Heart right ventricle (tissue), 16 donors: ENCODE results near the gene ZNF276. TPM values are rescaled to one million over a fixed set of nuclear protein-coding genes. Genes with fewer than 3 reads are reported as not detected.

ENCODE experiments used
- ATAC-seq, 8 donors: fragments of 200-7000 bp; cut with Tn5 transposase; one replicate each; pipeline ENCODE4 v1.9.1; 2020; ENCODE audit warnings: mild to moderate bottlenecking in 8 of 8, moderate library complexity in 8 of 8, moderate number of reproducible peaks in 1 of 8
- DNase-seq, 2 donors: peaks; one replicate each; pipeline ENCODE4 v3.0.0-alpha.2; 2020
- H3K27ac ChIP-seq, 10 donors: fragments of 200-600 bp; sonication (generic) in 2 of 10; one replicate each; pipeline versions ENCODE4 v1.5.0 to v1.8.0; 2020 to 2022; ENCODE audit warnings: mild to moderate bottlenecking in 3 of 10
- H3K27me3 ChIP-seq, 7 donors: fragments of 200-600 bp; one replicate each; pipeline ENCODE4 v1.8.0; 2021 to 2022; ENCODE audit warnings: mild to moderate bottlenecking in 2 of 7
- H3K36me3 ChIP-seq, 9 donors: fragments of 200-600 bp; sonication (generic) in 1 of 9; one replicate each; pipeline versions ENCODE4 v1.5.0 to v1.8.0; 2020 to 2022; ENCODE audit warnings: mild to moderate bottlenecking in 2 of 9
- H3K4me1 ChIP-seq, 9 donors: fragments of 200-600 bp; sonication (generic) in 1 of 9; one replicate each; pipeline versions ENCODE4 v1.5.0 to v1.8.0; 2020 to 2022; ENCODE audit warnings: mild to moderate bottlenecking in 4 of 9
- H3K4me3 ChIP-seq, 10 donors: fragments of 200-600 bp; sonication (generic) in 2 of 10; one replicate each; pipeline versions ENCODE4 v1.5.0 to v1.8.0; 2020 to 2022; ENCODE audit warnings: mild to moderate bottlenecking in 7 of 10, moderate library complexity in 2 of 10
- H3K9me3 ChIP-seq, 11 donors: fragments of 200-600 bp in 10 of 11; sonication (generic) in 2 of 11; one replicate each; pipeline versions ENCODE4 v1.5.0 to v1.8.0; 2013 to 2022; ENCODE audit warnings: mild to moderate bottlenecking in 2 of 11, control low read depth in 1 of 11, moderate library complexity in 1 of 11
- CTCF ChIP-seq, 9 donors: fragments of 200-600 bp; sonication (generic) in 2 of 9; IDR thresholded peaks; one replicate each; pipeline versions ENCODE4 v1.5.0 to v1.8.0; 2021 to 2022; ENCODE audit warnings: antibody characterized with exemption in 9 of 9, mild to moderate bottlenecking in 5 of 9, moderate library complexity in 1 of 9
- WGBS, 2 donors: extraction: QIAGEN DNeasy Blood & Tissue Kit; methylation state at CpG; one replicate each; pipeline ENCODE4 v1.1.7; 2013; ENCODE audit warnings: inconsistent platforms in 1 of 2; 5-methylcytosine and 5-hydroxymethylcytosine counted together
- intact Hi-C, 10 donors: fragments of 100-400 bp; cut with DNase I; formaldehyde crosslinking; loops; one replicate each; pipeline versions ENCODE4 v1.11.1 to v1.14.2; 2022
- polyA plus RNA-seq, 2 donors: library from polyadenylated mRNA; stranded (reverse); fragments of 200-250 nt; gene quantifications; one replicate each; pipeline ENCODE4 v1.2.3, GENCODE V29; 2013
- total RNA-seq, 10 donors: library from RNA; stranded (reverse); fragmentation: NEBNext Ultra II Directional in 3 of 10; extraction: Animal tissue kit (Norgen Biotek cat#: 25700) in 3 of 10; gene quantifications; one replicate each; pipeline versions ENCODE4 v1.2.1 to v1.2.4, GENCODE V29; 2021 to 2023
- donor health status: Arrhythmogenic right ventricular cardiomyopathy.
- donor health status: ischemic (EF 13 %, LVEDD 7.1; RV severe dilation, severe dysfunction).
- donor health status: healthy with polysubstance abuse.
- donor health status: DM: no; HTN: yes; CAD: no.
- donor health status: DM: no; HTN: no; CAD: no.
- donor health status: ischemic (EF 25% LVEDD 6.9; RV normal size, moderate dysfunction).
- donor health status: ischemic (EF 25% LVEDD 5.7; RV mildly dilated, moderate dysfunction).
- donor health status: healthy.
- donor health status: DM: yes; HTN: yes; CAD: no.
- donor health status: Ischemic cardiomyopathy.
- donor health status: ischemic (EF 35%, LVEDD 5.7; RV mildly dilated, moderate dysfunction).
- donor health status: nonischemic (EF 11% LVEDD 7.7; RV severe dilation, severe dysfunction).
- donor health status: DM: yes; HTN: yes; CAD: no.
- donor health status: PGD.
- donor health status: ischemic (EF 29% LVEDD 5.4; RV normal size, mild dysfunction).
- donor health status: nonischemic (EF 23%, LVEDD 6.1; RV moderate dilation, normal function).

ZNF276 gene
- total and polyA plus RNA-seq, 12 donors: 8.2 to 29.3 (median 12.8) TPM

DNA sequence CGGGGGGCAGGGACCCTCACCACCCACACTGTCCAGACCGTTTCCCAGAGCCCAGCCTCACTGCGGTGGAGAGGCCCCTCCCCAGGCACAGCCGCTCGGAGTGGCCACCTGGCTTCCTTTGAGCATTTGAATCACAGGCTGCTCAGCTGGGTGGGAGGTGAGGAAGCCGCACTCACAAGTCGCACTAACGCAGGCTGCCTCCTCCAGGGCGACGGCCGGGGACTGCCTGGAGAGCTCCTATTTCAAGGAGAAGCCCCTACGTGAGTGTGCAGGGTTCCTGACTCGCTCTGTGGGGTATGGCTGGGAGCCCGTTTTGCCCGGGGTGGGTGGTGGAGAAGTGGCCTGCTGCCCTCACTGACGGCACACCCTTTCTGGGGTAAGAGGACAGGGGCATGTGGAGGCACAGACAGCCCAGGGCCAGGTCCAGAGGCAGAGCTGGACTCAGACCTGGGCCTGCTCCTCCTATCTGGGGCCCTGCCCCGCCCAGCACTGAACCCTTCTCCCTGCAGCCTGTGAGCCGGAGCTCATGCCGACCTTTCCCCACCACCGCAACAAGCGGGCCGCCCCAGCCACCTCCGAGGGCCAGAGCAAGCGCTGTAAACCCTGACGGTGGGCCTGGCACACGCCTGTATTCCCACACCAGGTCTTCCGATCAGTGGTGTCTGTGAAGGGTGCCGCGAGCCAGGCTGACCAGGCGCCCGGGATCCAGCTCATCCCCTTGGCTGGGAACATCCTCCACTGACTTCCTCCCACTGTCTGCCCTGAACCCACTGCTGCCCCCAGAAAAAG lies 26.1 kb upstream of the ZNF276 start:
- Histone ChIP-seq H3K27me3 (no peaks in the 10 kb centered on the region), H3K9me3 (no peaks in the 10 kb centered on the region), H3K27ac (no peak overlapping the region), H3K36me3 (peaks cover 0 to 76% (median 10%) of the 10 kb centered on the region in 9 donors), H3K4me3 (no peak overlapping the region), H3K4me1 (peaks cover 2 to 17% (median 9%) of the 10 kb centered on the region in 9 donors)
- intact Hi-C loops: no loop called here
- DNase-seq (no peak), ATAC-seq (no peak)
- TF ChIP-seq CTCF (IDR thresholded peaks at IDR 0.05): no peak
- WGBS, 2 donors: 91 to 92% methylated on average over 31 of the region's 31 CpGs

DNA sequence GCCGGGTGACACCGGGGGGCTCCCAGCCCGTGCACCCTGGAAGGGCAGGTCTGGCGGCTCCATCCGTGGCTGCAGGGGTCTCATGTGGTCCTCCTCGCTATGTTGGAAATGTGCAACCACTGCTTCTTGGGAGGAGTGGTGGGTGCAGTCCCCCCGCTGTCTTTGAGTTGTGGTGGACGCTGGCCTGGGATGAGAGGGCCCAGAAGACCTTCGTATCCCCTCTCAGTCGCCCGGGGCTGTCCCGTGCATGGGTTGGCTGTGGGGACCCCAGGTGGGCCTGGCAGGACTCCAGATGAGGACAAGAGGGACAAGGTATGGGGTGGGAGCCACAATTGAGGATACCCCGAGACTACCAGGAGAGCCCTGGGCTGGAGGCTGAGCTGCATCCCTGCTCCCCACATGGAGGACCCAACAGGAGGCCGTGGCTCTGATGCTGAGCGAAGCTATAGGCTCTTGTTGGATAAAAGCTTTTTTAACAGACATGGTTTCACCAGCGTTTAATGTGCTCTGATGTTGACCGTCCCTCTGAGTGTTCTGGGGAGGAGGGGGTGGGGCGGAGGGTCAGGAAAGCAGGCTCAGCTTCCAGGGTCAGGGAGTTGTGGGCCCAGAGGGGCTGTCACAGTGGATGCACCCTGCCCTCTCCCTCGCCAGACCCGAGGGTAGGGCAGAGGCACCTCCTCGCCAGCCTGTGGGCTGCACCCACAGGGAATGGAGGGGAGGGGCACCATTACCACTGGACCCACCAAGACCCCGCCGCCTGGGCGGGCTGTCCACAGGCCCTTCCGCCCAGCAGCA lies 25.3 kb upstream of the ZNF276 start:
- Histone ChIP-seq H3K27ac (no peak overlapping the region), H3K9me3 (no peaks in the 10 kb centered on the region), H3K4me3 (no peak overlapping the region), H3K27me3 (no peaks in the 10 kb centered on the region), H3K36me3 (peaks cover 0 to 70% (median 10%) of the 10 kb centered on the region in 9 donors), H3K4me1 (peaks cover 9 to 25% (median 17%) of the 10 kb centered on the region in 9 donors)
- intact Hi-C loops: no loop called here
- WGBS, 2 donors: 85 to 86% methylated on average over 25 of the region's 25 CpGs
- no peak for TF ChIP-seq CTCF (IDR thresholded peaks at IDR 0.05)
- ATAC-seq (no peak), DNase-seq (no peak)

GRCh38 chr16:89696670-89697128 lies 24.6 kb upstream of the ZNF276 start:
- intact Hi-C loops: no loop called here
- Histone ChIP-seq H3K27ac (no peak overlapping the region), H3K4me3 (no peak overlapping the region), H3K36me3 (peaks cover 0 to 64% (median 8%) of the 10 kb centered on the region in 9 donors), H3K9me3 (no peaks in the 10 kb centered on the region), H3K27me3 (no peaks in the 10 kb centered on the region), H3K4me1 (peaks cover 10 to 27% (median 20%) of the 10 kb centered on the region in 9 donors)
- ATAC-seq (no peak), DNase-seq (no peak)
- no peak for TF ChIP-seq CTCF (IDR thresholded peaks at IDR 0.05)
- WGBS, 2 donors: 77 to 80% methylated on average over 18 of the region's 18 CpGs

GRCh38 chr16:89697161-89697615 lies 24.1 kb upstream of the ZNF276 start:
- no peaks in the 10 kb centered on the region for H3K27me3 ChIP-seq
- no peak for TF ChIP-seq CTCF (IDR thresholded peaks at IDR 0.05)
- DNase-seq: no peak
- WGBS, 2 donors: 92 to 95% methylated on average over 19 of the region's 19 CpGs
- no peak overlapping the region for H3K27ac ChIP-seq
- intact Hi-C loops: no loop called here
- no peak for ATAC-seq
- H3K9me3 ChIP-seq: no peaks in the 10 kb centered on the region
- H3K36me3 ChIP-seq: peaks cover 0 to 59% (median 7%) of the 10 kb centered on the region in 9 donors
- H3K4me3 ChIP-seq: no peak overlapping the region
- peaks cover 10 to 32% (median 25%) of the 10 kb centered on the region in 9 donors for H3K4me1 ChIP-seq
